OCI-LY7 (cell line): ENCODE results near the gene GGTLC2. TPM values are rescaled to one million over a fixed set of nuclear protein-coding genes. Genes with fewer than 3 reads are reported as not detected.
A peak's percentile ranks its signal among the peaks of the same experiment; 100 is the strongest.

ENCODE experiments used
- BruUV-seq: library from RNA; stranded (reverse); fragments of 400-500 nt; replicated peaks from 2 replicates; lab custom pipeline; 2021; lab: Mats Ljungman, UMichigan
- CTCF ChIA-PET: fragments of 300-600 bp; sonication (Branson Sonifier 250); formaldehyde crosslinking; loops from one replicate; lab custom pipeline; 2022; ENCODE audit warnings: antibody characterized with exemption; ENCODE audit not compliant: unreplicated experiment; lab: Charles Lee
- POLR2A ChIA-PET: fragments of 300-600 bp; sonication (Branson Sonifier 250); formaldehyde crosslinking; loops from one replicate; lab custom pipeline; 2022; ENCODE audit warnings: antibody characterized with exemption; lab: Charles Lee
- DNase-seq: peaks from one replicate; pipeline ENCODE4 v3.0.0-alpha.2; 2015; ENCODE audit warnings: low spot score
- H2AFZ ChIP-seq: fragments of 200-600 bp; sonication (generic), shearing (Covaris generic); 2 replicates; pipeline ENCODE4 v1.6.1; 2014; ENCODE audit warnings: mild to moderate bottlenecking, antibody characterized with exemption, low read length, moderate library complexity
- H3K27ac ChIP-seq: fragments of 200-600 bp; sonication (generic); 2 replicates; pipeline ENCODE4 v1.5.1; 2014; ENCODE audit warnings: mixed run types, low read depth, mild to moderate bottlenecking, moderate library complexity, low read length, inconsistent platforms; ENCODE audit not compliant: poor library complexity, severe bottlenecking
- H3K36me3 ChIP-seq: fragments of 200-600 bp; sonication (generic); 2 replicates; pipeline ENCODE4 v1.6.1; 2014; ENCODE audit warnings: mild to moderate bottlenecking, antibody characterized with exemption, low read length, moderate library complexity, mixed read lengths; ENCODE audit not compliant: insufficient read depth
- H3K4me1 ChIP-seq: fragments of 200-600 bp; sonication (generic); 2 replicates; pipeline ENCODE4 v1.5.1; 2014; ENCODE audit warnings: mild to moderate bottlenecking, low read length; ENCODE audit not compliant: insufficient read depth, poor library complexity, severe bottlenecking
- H3K4me2 ChIP-seq: fragments of 200-600 bp; sonication (generic); 2 replicates; pipeline ENCODE4 v1.6.1; 2014; ENCODE audit warnings: mild to moderate bottlenecking, low read length
- H3K4me3 ChIP-seq: fragments of 200-600 bp; sonication (generic); 2 replicates; pipeline ENCODE4 v1.5.1; 2014; ENCODE audit warnings: mild to moderate bottlenecking, low read depth, low read length; ENCODE audit not compliant: poor library complexity, severe bottlenecking
- H3K79me2 ChIP-seq: fragments of 200-600 bp; sonication (generic); 2 replicates; pipeline ENCODE4 v1.6.1; 2016; ENCODE audit warnings: low read depth, mild to moderate bottlenecking, low read length, moderate library complexity, mixed read lengths; ENCODE audit not compliant: insufficient read depth
- H3K9me2 ChIP-seq: fragments of 200-600 bp; sonication (generic); 2 replicates; pipeline ENCODE4 v1.6.1; 2016; ENCODE audit warnings: mild to moderate bottlenecking, low read length, mixed read lengths; ENCODE audit not compliant: insufficient read depth
- H3K9me3 ChIP-seq: fragments of 200-600 bp; sonication (generic); 2 replicates; pipeline ENCODE4 v1.6.1; 2014; ENCODE audit warnings: mild to moderate bottlenecking, mixed run types, low read length, mixed read lengths
- H4K20me1 ChIP-seq: fragments of 200-600 bp; sonication (generic); 2 replicates; pipeline ENCODE4 v1.6.1; 2014; ENCODE audit warnings: mild to moderate bottlenecking, antibody characterized with exemption, low read length, moderate library complexity, mixed read lengths; ENCODE audit not compliant: insufficient read depth
- CTCF ChIP-seq: fragments of 200-600 bp; sonication (generic); conservative IDR thresholded peaks from 2 replicates; pipeline ENCODE4 v1.5.1; 2014; ENCODE audit warnings: mild to moderate bottlenecking, antibody characterized with exemption, low read length, moderate library complexity, mixed read lengths
- EZH2phosphoT487 ChIP-seq: fragments of 200-600 bp; sonication (generic); IDR thresholded peaks from 2 replicates; pipeline ENCODE4 v1.6.1; 2018; ENCODE audit warnings: low read depth, borderline replicate concordance, mild to moderate bottlenecking, mixed run types, antibody characterized with exemption, low read length, moderate library complexity, mixed read lengths
- intact Hi-C: fragments of 100-400 bp; cut with micrococcal nuclease; formaldehyde crosslinking; loops from one replicate; pipeline ENCODE4 v1.10.0; 2022; ENCODE audit not compliant: unreplicated experiment
- total RNA-seq, 2 experiments: library from RNA; depleted of rRNA in 1 of 2; stranded (reverse); fragments of >200 nt in 1 of 2; shearing (Covaris generic) in 1 of 2; gene quantifications; 2 replicates each; pipeline ENCODE4 v1.2.3, GENCODE V29; 2014 to 2022

Gene GGTLC2
- total RNA-seq, 2 experiments from 2014 or later: not detected

- H3K36me3 ChIP-seq: no peaks in the 10 kb centered on the region
- POLR2A ChIA-PET: no interaction called here
These were observed 24.7 kb downstream of the GGTLC2 start for GRCh38 chr22:22669093-22669492.

GRCh38 chr22:22670076-22670795, 25.8 kb downstream of the GGTLC2 start:
- TF ChIP-seq EZH2phosphoT487: no peak
- TF ChIP-seq CTCF: no peak
- Histone ChIP-seq H3K9me3 (peaks cover 12% of the 10 kb centered on the region; the same call in 1 of the 2 replicates), H2AFZ (no peak overlapping the region), H4K20me1 (no peaks in the 10 kb centered on the region), H3K4me3 (no peak overlapping the region), H3K79me2 (no peaks in the 10 kb centered on the region), H3K9me2 (no peaks in the 10 kb centered on the region), H3K27ac (no peak overlapping the region), H3K36me3 (no peaks in the 10 kb centered on the region), H3K4me2 (peak overlapping the region; percentile 25; the same call in 1 of the 2 replicates), H3K4me1 (peaks cover 32% of the 10 kb centered on the region)
- BruUV-seq: no TSS peak
- no peak for DNase-seq
- ChIA-PET CTCF (no interaction called here), POLR2A (no interaction called here)
- intact Hi-C loops: no loop called here

More at GRCh38 chr22:22669093-22669492, 24.7 kb downstream of the GGTLC2 start:
- CTCF ChIA-PET: no interaction called here
- TF ChIP-seq EZH2phosphoT487 (no peak), CTCF (no peak)
- H3K9me2 ChIP-seq: no peaks in the 10 kb centered on the region
- intact Hi-C loops: loop anchor here (5.0 kb wide), 1 partner anchor 78 kb away; no protein-coding TSS in a partner anchor
- H3K4me2 ChIP-seq: no peak overlapping the region
- no peak overlapping the region for H2AFZ ChIP-seq
- no peaks in the 10 kb centered on the region for H4K20me1 ChIP-seq
- no peak overlapping the region for H3K27ac ChIP-seq
- no peaks in the 10 kb centered on the region for H3K79me2 ChIP-seq
- no peak overlapping the region for H3K4me3 ChIP-seq
- DNase-seq: no peak
- peaks cover 32% of the 10 kb centered on the region for H3K4me1 ChIP-seq
- no TSS peak for BruUV-seq
- peaks cover 12% of the 10 kb centered on the region; the same call in 1 of the 2 replicates for H3K9me3 ChIP-seq

GRCh38 chr22:22671506-22671905, 27.1 kb downstream of the GGTLC2 start:
- CTCF ChIA-PET: no interaction called here
- TF ChIP-seq EZH2phosphoT487 (no peak), CTCF (no peak)

More at GRCh38 chr22:22671506-22671905, 27.1 kb downstream of the GGTLC2 start:
- POLR2A ChIA-PET: interaction anchor here (0.7 kb wide), 1 partner anchor 85 kb away, joined by 3 read pairs; no protein-coding TSS in a partner anchor
- Histone ChIP-seq H3K27ac (no peak overlapping the region), H3K79me2 (no peaks in the 10 kb centered on the region), H3K36me3 (no peaks in the 10 kb centered on the region), H3K9me3 (peaks cover 12% of the 10 kb centered on the region; the same call in 1 of the 2 replicates), H3K4me3 (no peak overlapping the region), H3K4me1 (peaks cover 30% of the 10 kb centered on the region), H3K4me2 (no peak overlapping the region), H2AFZ (no peak overlapping the region), H3K9me2 (no peaks in the 10 kb centered on the region), H4K20me1 (no peaks in the 10 kb centered on the region)
- intact Hi-C loops: no loop called here
- BruUV-seq: no TSS peak
- no peak for DNase-seq
